Fibroblast of pulmonary artery (primary cell): ENCODE data around the gene SFN.
"Not testable (repeated sequence)": the region's sequence is repeated elsewhere in the genome, so short reads cannot be mapped to it uniquely, and the experiment has no call there.

ENCODE experiments used
- DNase-seq: peaks from one replicate; pipeline ENCODE4 v3.0.0-alpha.2; 2010; ENCODE audit warnings: low read depth
- H3K4me3 ChIP-seq: replicated peaks from 2 replicates; pipeline ENCODE4 v1.5.1; 2011; ENCODE audit warnings: low read depth, mild to moderate bottlenecking, control low read depth, low read length, moderate library complexity
- TF ChIP-seq, protein P1 (sequence below): IDR thresholded peaks from 2 replicates; pipeline ENCODE4 v1.5.1; 2011; ENCODE audit warnings: mild to moderate bottlenecking, control low read depth, low read length, inconsistent platforms; ENCODE audit errors: missing control alignments

The SFN gene

DNA sequence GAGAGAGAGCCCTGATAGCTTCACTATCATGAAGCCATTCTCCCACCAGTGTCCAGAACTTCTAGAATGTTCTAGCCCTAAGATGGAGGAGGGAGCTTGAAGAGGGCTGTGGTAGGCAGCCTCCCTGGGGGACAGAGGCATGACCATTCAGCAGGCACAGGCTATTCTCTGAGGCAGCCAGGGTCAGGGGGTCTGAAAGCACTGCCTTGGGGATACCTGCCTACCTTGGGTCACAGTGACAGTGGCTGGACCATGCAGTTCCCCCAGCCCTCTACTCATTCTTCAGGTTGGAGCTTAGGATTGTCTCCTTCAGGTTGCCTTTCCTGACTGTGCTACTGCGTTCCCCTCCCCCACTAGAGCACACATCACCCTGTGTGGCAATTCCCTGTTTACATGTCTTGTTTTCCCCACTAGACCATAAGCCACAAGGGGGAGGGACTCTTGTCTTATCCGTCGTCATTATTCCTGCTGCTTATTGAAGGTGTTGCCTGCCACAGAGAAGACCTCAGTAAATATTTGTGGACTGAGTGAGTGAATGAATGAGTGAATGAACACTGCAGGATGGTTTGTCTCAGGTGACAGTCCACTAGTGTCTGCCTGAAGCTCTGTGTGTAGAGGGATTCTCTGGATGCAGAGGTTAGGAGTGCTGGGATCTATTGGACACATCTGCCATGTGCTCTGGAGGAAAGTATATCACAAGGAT, 31.3 kb upstream of the SFN start:
- no peak overlapping the region for H3K4me3 ChIP-seq
- TF ChIP-seq, protein P1, sequence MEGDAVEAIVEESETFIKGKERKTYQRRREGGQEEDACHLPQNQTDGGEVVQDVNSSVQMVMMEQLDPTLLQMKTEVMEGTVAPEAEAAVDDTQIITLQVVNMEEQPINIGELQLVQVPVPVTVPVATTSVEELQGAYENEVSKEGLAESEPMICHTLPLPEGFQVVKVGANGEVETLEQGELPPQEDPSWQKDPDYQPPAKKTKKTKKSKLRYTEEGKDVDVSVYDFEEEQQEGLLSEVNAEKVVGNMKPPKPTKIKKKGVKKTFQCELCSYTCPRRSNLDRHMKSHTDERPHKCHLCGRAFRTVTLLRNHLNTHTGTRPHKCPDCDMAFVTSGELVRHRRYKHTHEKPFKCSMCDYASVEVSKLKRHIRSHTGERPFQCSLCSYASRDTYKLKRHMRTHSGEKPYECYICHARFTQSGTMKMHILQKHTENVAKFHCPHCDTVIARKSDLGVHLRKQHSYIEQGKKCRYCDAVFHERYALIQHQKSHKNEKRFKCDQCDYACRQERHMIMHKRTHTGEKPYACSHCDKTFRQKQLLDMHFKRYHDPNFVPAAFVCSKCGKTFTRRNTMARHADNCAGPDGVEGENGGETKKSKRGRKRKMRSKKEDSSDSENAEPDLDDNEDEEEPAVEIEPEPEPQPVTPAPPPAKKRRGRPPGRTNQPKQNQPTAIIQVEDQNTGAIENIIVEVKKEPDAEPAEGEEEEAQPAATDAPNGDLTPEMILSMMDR: no peak
- DNase-seq: peak; percentile 8

GRCh38 chr1:26832249-26832960, 30.5 kb upstream of the SFN start:
- TF ChIP-seq, protein P1: no peak
- no peak for DNase-seq
- no peak overlapping the region for H3K4me3 ChIP-seq

DNA sequence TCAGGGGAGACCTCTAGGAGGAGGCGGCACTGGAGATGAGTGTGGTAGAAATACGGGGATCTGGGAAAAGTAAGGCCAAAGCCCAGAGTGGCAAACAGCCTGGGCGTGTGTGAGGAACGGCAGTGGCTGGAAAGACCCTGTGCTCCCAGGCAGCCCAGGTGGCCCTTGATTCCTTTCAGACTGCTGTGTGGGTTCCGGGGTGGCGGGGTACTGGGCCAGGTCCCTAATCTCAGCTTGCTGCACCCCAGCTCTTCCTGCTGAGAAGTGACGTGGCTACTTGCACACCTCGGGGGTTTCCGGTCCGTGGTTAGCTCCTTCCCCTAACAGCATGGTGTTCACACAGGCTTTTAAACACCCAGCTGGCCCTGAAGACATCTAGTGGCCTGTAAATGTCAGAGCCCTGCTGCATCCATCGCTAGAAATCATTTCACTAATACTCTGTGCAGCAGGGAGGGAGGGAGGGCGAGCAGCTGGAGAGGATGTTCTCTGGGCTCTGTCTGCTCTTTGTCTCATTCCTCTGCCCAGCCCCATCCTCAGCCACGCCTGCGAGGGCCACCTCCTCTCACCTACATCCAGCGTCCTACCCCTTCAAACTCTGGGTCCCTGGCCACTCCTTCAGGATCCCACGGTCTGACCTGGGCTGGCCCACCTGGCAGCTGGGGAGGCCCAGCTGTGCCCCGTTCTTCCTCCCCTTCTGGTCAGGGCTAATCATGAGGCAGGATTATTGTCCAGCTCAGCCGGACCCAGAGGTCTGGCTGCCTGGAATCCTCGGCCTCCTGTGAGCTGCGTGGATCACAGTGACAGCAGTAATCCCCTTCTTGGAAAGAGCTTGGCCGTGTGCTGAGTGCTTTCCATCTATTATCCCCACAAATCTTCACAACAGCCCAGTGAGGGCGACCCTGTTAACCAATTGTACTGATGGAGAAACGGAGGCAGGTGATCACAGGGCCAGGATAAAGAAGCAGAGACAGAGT, 29.2 kb upstream of the SFN start:
- no peak for DNase-seq
- TF ChIP-seq, protein P1: no peak
- no peak overlapping the region for H3K4me3 ChIP-seq

DNA sequence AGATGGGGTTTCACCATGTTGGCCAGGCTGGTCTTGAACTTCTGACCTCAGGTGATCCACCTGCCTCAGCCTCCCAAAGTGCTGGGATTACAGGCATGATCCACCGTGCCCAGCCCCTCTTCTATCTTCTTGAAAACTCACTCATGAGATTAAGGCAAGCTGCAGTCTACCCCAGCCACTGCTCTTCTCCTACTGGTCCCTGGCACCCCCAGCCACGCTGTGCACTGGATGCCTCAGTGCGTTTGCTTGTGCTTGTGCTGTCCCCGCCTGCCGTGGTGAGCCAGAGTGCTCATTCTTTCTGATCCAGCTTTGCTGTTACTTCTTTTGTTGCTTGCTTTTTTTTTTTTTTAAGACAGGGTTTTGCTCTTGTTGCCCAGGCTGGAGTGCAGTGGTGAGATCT, 25.3 kb upstream of the SFN start:
- H3K4me3 ChIP-seq, DNase-seq: not testable (repeated sequence)

DNA sequence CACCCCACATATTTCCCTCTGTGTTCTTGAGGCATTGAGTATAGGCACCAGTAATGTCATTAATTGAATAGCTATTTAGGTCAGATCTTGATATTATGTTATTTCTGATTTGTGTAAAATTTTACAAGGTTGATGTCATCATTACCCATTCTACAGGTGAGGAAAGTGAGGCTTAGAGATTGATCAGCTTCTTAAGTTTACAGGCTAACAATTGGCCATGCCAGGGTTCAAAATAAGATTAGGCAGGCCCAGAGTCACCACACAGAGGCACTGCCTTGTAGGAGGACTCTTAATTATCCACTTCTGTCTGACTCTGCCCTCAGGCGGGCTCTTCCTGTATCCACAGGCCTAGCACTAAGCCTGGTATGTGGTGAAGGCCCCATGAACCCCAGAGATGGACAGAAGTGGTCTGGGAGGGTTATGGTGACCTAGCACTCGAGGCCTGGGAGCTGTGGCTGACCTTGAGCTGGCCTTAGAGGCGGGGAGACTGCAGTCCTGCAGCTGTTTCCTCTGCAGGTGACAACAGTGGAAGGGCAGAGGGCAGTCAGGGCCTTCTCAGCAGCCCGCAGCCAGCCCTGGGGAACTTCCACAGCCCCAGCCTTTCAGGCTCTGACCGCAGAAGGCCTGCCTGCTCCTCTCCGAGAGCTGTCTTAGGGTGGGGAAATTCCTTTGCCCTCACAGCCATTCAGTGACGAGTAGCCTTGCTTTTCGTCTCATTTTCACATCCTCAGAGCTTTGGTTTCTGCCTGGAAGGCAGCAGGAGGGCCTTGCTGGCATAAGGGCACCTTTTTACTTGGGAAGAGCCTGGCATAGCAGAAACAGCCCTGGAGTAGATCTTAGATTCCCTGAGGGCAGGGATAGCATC, 24.2 kb upstream of the SFN start:
- TF ChIP-seq, protein P1: no peak
- H3K4me3 ChIP-seq: no peak overlapping the region
- DNase-seq: no peak

DNA sequence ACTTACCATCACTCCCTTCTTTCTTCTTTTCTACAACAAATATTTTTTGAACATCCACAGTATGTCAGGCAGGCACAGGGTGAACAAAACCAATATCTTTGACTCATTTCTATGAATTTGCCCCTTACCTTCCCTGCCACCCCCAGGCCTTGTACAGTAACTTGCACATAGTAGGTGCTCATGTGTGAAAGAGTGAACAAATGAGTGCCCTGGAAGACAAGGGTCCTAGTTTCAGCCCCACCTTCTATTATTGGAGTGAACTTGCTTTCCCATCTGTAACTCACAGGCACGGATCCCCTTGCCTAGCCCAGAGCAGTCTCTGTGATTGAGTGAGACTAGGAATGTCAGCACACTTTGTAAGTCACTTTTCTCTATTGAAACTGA, 23.6 kb upstream of the SFN start:
- TF ChIP-seq, protein P1: no peak
- DNase-seq: no peak
- no peak overlapping the region for H3K4me3 ChIP-seq
